NB4 (cell line): ENCODE results near the gene GATA1.

Experiments used
- DNase-seq: peaks from one replicate; pipeline ENCODE4 v3.0.0; 2010; ENCODE audit warnings: low read depth
- H3K4me3 ChIP-seq: one replicate; pipeline ENCODE4 v1.5.1; 2011; ENCODE audit warnings: mild to moderate bottlenecking, low read depth, low read length, moderate library complexity
- CTCF ChIP-seq: IDR thresholded peaks from one replicate; pipeline ENCODE4 v1.5.1; 2012; ENCODE audit warnings: low read depth, low read length
- MAX ChIP-seq: IDR thresholded peaks from 2 replicates; pipeline ENCODE4 v1.6.1; 2011; ENCODE audit warnings: low read depth, low read length
- MYC ChIP-seq: IDR thresholded peaks from 2 replicates; pipeline ENCODE4 v1.6.1; 2011; ENCODE audit warnings: low read depth, low read length
- POLR2A ChIP-seq: IDR thresholded peaks from 2 replicates; pipeline ENCODE4 v1.6.1; 2011; ENCODE audit warnings: mild to moderate bottlenecking; ENCODE audit not compliant: insufficient read length; ENCODE audit errors: extremely low read depth

The GATA1 gene

GRCh38 chrX:48829016-48829735 lies 42.8 kb downstream of the GATA1 start:
- DNase-seq, result no peak
- no peak overlapping the region for H3K4me3 ChIP-seq
- TF ChIP-seq POLR2A (no peak), MYC (no peak), CTCF (no peak), MAX (no peak)

DNA sequence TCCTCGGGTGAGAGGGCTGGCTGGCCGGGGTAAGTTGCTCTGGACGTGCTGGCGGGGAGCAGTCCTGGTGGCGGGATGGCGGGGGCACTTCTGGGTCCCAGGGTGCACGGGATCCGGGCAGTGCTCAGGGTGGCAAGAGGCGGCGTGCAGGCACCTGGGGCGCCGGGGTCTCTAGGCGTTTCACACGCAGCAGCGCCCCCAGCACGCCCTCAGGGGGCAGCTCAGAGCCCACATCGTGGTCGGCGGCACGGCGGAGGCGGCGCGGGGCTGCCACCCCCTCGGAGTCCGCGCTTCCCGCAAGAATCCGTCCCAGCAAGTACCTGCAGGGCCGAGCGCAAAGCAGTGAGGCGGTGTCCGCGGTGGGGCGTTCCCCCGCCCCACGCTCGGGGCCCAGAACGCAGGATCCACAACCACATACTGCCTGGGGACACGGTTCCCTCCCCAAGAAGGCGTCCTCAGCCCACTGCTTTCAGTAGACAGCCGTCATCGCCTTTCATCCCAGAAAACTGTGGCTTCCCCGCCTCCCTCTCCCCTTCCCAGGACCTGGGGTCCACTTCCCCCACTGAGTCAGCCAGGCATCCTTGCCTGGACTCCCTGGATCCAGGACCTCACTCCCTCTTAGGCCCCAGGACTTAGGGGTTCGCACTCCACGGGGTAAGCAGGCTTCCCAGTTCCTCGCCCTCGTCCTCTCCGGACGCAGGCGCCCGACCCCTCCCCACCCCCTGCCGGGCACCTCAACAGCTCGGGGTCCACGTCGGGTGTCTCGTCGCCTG lies 44.9 kb downstream of the GATA1 start:
- no peak for DNase-seq
- no peak overlapping the region for H3K4me3 ChIP-seq
- TF ChIP-seq MAX, result no peak
- no peak for TF ChIP-seq MYC
- TF ChIP-seq CTCF, result no peak
- TF ChIP-seq POLR2A, result no peak

DNA sequence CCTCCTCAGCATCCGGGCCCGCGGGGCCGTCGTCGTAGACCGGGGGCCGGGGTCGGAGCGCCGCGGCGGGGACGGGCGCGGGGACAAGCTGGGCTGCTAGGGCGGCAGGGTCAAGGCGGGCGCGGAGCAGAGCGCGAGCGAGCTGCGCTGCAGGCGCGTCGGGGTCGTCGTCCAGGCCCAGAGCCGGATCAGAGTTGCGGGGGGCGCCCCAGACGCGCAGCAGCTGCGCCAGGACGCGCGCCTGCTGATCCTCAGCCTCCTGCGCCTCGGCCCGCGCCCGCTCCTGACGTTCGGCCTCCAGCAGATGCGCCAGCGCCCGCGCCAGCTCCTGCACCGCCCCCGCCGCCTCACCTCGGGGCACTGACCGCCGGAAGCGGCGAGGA lies 45.5 kb downstream of the GATA1 start:
- DNase-seq, result no peak
- H3K4me3 ChIP-seq, result no peak overlapping the region
- TF ChIP-seq MYC, result no peak
- no peak for TF ChIP-seq MAX
- no peak for TF ChIP-seq POLR2A
- TF ChIP-seq CTCF, result no peak

DNA sequence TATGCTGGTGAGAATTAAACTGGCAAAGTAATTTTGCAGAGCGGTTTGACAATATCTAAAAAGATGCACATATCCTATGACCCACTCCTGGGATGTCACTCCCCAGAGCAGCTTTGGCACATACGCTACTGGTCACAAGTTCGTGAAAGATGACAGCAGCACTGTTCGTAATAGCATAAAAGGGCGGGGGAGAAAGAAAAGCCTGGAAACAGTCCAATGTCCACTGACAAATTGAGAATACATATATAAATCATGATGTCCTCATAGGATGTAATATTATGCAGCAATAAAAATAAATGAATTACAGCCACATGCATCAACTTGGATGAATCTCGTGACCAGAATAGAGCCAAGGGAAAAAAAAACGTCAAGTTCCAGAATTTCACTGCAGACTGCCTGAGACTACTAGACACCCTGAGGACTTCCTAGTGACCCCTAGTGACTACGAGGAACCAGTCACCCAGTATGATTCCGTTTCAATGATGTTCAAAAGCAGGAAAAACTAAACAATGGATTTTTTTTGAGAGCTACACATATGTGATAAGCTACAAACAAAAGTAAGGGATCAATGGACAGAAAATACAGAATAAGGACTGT lies 47.2 kb downstream of the GATA1 start:
- DNase-seq, result peak; percentile 13
- H3K4me3 ChIP-seq, result no peak overlapping the region
- TF ChIP-seq MYC, result no peak
- TF ChIP-seq CTCF, result no peak
- TF ChIP-seq MAX, result no peak
- TF ChIP-seq POLR2A, result no peak

DNA sequence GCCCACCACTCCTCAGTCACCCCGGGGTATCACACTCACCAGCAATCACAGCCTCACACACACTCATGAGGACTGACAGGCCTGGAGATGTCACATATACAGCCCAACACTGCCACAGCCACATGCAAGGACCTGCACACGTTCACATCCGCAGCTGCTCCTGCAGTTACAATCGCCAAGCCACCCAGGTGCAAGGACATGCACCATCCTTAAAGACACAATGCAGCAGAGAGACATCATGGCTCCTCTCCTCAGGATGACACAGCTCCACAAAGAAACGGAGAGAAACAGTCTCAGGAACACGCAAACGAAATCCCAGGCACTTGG lies 48.0 kb downstream of the GATA1 start:
- no peak overlapping the region for H3K4me3 ChIP-seq
- TF ChIP-seq MAX (no peak), CTCF (no peak), POLR2A (no peak), MYC (no peak)
- DNase-seq, result no peak
